ENCODE data around the gene PCCA. TPM values are rescaled to one million over a fixed set of nuclear protein-coding genes. Genes with fewer than 3 reads are reported as not detected.

Gene PCCA
- total and polyA plus RNA-seq, 2 of the 13 experiments (the other 11 are each of a cell fraction or from before 2014, with no cell fraction given), result 15.0 to 32.2 TPM

GRCh38 chr13:100088273-100088643, 635 bp upstream of the PCCA start (continued):
- TF ChIP-seq ZNF138 (CRISPR knock-in tag; IDR thresholded peaks at IDR 0.05; ENCODE audit: low read depth), result no peak
- TF ChIP-seq ZNF7 (CRISPR knock-in tag; IDR thresholded peaks at IDR 0.05), result 0 out of 2 replicates have a peak, but pooled peaks have one; percentile 9

- H3K4me1 ChIP-seq (ENCODE audit: insufficient read depth, low read length), result peaks cover 51% of the 10 kb centered on the region
- POLR2A ChIA-PET, result interaction anchor here (0.7 to 3.3 kb wide), 4 partner anchors 10 to 49 kb away, joined by 3 to 59 read pairs (median 4); no protein-coding TSS in a partner anchor
- TF ChIP-seq ZNF790 (CRISPR knock-in tag; IDR thresholded peaks at IDR 0.05; ENCODE audit: borderline replicate concordance), result 0 out of 2 replicates have a peak, but pooled peaks have one; percentile 29
- no peak for TF ChIP-seq MXD4 (CRISPR knock-in tag; IDR thresholded peaks at IDR 0.05)
- TF ChIP-seq ZNF850 (CRISPR knock-in tag; conservative IDR thresholded peaks at IDR 0.05), result no peak
- peak overlapping the region; percentile 83 for H3K9ac ChIP-seq (ENCODE audit: insufficient read depth, low read depth, low read length)
- no peaks in the 10 kb centered on the region; a peak in 1 of 5 replicates for H3K27me3 ChIP-seq (ENCODE audit: control insufficient read depth in 1 of 2, insufficient read depth in 2 of 2, low read length in 2 of 2)
- FAIRE-seq (no peak), ATAC-seq (peak; percentile 53), DNase-seq (ENCODE audit: low spot score) (no peak)
- BruUV-seq (replicated peaks), result no TSS peak
- H2AFZ ChIP-seq (ENCODE audit: low read length), result peak overlapping the region; percentile 28
- peak overlapping the region; percentile 73 for H3K27ac ChIP-seq (ENCODE audit: extremely low read length, insufficient read depth, low read length)
- peak overlapping the region; percentile 97 for H3K4me2 ChIP-seq (ENCODE audit: low read depth, low read length)
- H4K20me1 ChIP-seq (ENCODE audit: insufficient read depth, low read length), result peaks cover 7% of the 10 kb centered on the region
- in situ Hi-C loops (cut with HindIII; ENCODE audit: extremely low pct_ligation_motif_present, low pct_unique_long_range_greater_than_20kb), result no loop called here
- CTCF ChIA-PET (ENCODE audit: low intra/inter-chr PET ratio, low total read pairs), result no interaction called here
- peaks cover 0 to 3% of the 10 kb centered on the region in 2 experiments; a peak in 1 of 5 replicates for H3K36me3 ChIP-seq (replicated peaks in 1 of 2; ENCODE audit: control insufficient read depth in 1 of 2, insufficient read depth in 2 of 2, low read length in 2 of 2)
- H3K4me3 ChIP-seq (replicated peaks in 1 of 3; ENCODE audit: insufficient read depth in 1 of 3, low read depth in 2 of 3, low read length in 3 of 3), result peak overlapping the region; percentile 88 to 93 (median 93)
- intact Hi-C loops (cut with micrococcal nuclease; ENCODE audit: unreplicated experiment), result loop anchor here (2.0 to 10.0 kb wide), 3 partner anchors 39 to 428 kb away; no protein-coding TSS in a partner anchor
- WGBS (ENCODE audit: low lambda C conversion rate), result under 1% methylated on average over 13 of the region's 13 CpGs
- H3K9me3 ChIP-seq (ENCODE audit: low read length), result no peaks in the 10 kb centered on the region
- H3K79me2 ChIP-seq (ENCODE audit: insufficient read depth, low read length), result peaks cover 44% of the 10 kb centered on the region
These were observed 656 bp downstream of the PCCA start for GRCh38 chr13:100089465-100090032.

- H2AFZ ChIP-seq (ENCODE audit: low read length), result no peak overlapping the region
- H3K9me3 ChIP-seq (ENCODE audit: low read length), result no peaks in the 10 kb centered on the region
- H3K9ac ChIP-seq (ENCODE audit: insufficient read depth, low read depth, low read length), result no peak overlapping the region
- FAIRE-seq, result no peak
- H4K20me1 ChIP-seq (ENCODE audit: insufficient read depth, low read length), result peaks cover 7% of the 10 kb centered on the region
- peaks cover 54% of the 10 kb centered on the region for H3K79me2 ChIP-seq (ENCODE audit: insufficient read depth, low read length)
- TF ChIP-seq ZMYM3 (CRISPR knock-in tag; IDR thresholded peaks at IDR 0.05), result peak; percentile 72; the same call in 1 of the 2 replicates
- TF ChIP-seq RFX1 (IDR thresholded peaks at IDR 0.05), result no peak
- ChIA-PET CTCF (ENCODE audit: low intra/inter-chr PET ratio, low total read pairs) (no interaction called here), POLR2A (interaction anchor here (3.3 kb wide), 1 partner anchor 9 kb away, joined by 59 read pairs; no protein-coding TSS in a partner anchor)
- intact Hi-C loops (cut with micrococcal nuclease; ENCODE audit: unreplicated experiment) (no loop called here), in situ Hi-C loops (cut with HindIII; ENCODE audit: extremely low pct_ligation_motif_present, low pct_unique_long_range_greater_than_20kb) (no loop called here)
- WGBS (ENCODE audit: low lambda C conversion rate), result 79% methylated on average over 1 of the region's 1 CpG
- DNase-seq (ENCODE audit: low spot score), result no peak
- peaks cover 56% of the 10 kb centered on the region for H3K4me1 ChIP-seq (ENCODE audit: insufficient read depth, low read length)
- peak overlapping the region; percentile 97 for H3K4me2 ChIP-seq (ENCODE audit: low read depth, low read length)
- ATAC-seq, result no peak
- 0 out of 5 replicates have a peak, but pooled peaks cover 0 to under 1% of the 10 kb centered on the region in 2 experiments for H3K36me3 ChIP-seq (replicated peaks in 1 of 2; ENCODE audit: control insufficient read depth in 1 of 2, insufficient read depth in 2 of 2, low read length in 2 of 2)
- H3K27me3 ChIP-seq (ENCODE audit: control insufficient read depth in 1 of 2, insufficient read depth in 2 of 2, low read length in 2 of 2), result no peaks in the 10 kb centered on the region; a peak in 1 of 5 replicates
- H3K4me3 ChIP-seq (replicated peaks in 1 of 3; ENCODE audit: insufficient read depth in 1 of 3, low read depth in 2 of 3, low read length in 3 of 3), result peak overlapping the region in 2 of 3 experiments; percentile 30 to 88; a peak in 4 of 6 replicates
- H3K27ac ChIP-seq (ENCODE audit: extremely low read length, insufficient read depth, low read length), result no peak overlapping the region
- BruUV-seq (replicated peaks), result no TSS peak
These were observed 2.0 kb downstream of the PCCA start for GRCh38 chr13:100090861-100091260.
